IPS DF 4.7 (cell line): ENCODE data around the gene GRM7.

Experiments
- DNase-seq: peaks from one replicate; pipeline ENCODE4 v3.0.0-alpha.2; 2013; ENCODE audit warnings: low spot score; ENCODE audit errors: extremely low read depth

Gene GRM7

DNA sequence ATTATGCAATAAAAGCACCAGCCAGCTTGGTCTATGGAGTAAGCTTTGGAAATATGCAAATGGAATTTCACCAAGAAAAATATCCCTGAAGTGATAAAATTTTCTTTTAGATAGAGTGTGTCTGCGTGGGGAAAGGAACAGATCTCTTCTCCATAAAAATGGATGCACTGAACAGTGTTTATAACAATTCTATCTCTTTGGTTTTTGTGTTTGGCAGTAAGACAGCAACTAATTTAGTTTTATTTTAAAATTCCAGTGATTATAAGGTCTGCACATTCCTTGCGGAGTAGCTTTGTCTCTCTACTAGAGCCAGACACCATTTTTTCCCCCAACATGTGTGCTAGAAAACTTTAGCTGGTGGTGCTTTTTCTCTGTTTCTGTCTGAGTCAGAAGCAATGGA is 712.4 kb downstream of the GRM7 start:
- DNase-seq, result no peak

DNA sequence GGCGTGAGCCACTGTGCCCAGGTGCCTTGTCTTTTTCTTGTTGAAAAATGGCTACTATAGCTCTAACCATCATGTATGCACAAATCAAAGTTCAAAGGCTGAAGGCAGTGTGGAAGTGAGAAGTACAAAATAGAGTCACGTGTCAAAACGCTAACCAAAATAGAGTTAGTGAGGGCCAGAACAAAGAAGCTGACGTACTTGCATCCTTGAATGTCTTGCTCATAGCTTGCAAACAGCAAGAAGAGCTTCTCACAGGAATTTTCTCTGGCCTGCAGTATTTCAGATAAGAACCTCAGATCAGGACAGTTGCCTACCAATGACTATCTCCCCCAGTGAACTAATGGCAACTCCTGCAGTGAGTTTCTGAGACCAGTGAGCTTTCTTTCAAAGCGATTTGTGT is 713.5 kb downstream of the GRM7 start:
- DNase-seq, result no peak

- DNase-seq, result no peak
These were observed 715.2 kb downstream of the GRM7 start for GRCh38 chr3:7576071-7576470.

DNA sequence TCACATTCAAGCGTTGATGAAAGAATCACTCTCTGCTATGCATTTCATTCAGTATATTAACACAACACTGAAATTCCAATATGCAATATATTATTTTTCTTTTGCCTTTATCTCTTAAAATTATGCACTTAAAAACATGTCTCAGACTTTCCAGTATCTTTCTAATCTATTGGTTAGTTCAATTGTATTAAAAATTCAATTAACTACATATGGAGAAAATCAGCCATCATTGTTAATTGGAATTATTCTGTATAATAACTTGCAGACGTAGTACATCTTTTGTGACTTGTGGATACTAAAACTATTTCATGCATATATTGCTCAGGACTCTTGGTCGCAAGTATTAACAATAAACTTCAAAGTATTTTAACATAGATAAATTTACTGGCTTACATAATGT is 715.6 kb downstream of the GRM7 start:
- DNase-seq, result no peak

- no peak for DNase-seq
These were observed 716.6 kb downstream of the GRM7 start for GRCh38 chr3:7577513-7577912.

DNA sequence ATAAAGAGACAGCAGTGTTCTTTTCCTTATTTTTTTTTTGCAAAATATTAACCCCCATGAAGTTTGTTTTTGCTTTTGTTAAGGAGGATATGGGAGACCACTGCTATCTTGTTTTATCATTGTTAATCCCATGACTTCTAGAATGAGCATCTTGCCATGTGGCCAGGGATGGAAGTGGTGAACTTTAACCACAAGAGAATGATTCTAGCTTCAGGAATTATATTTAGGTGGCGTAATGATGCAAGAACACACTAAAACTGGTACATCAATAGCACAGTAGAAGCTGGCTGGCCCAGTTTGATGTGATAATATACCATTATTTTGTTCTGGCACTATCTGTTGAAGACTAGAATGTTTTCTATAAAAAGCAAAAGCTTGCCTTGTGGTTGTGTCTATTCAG is 720.9 kb downstream of the GRM7 start:
- no peak for DNase-seq

GRCh38 chr3:7585052-7585451 is 724.1 kb downstream of the GRM7 start:
- DNase-seq, result no peak

DNA sequence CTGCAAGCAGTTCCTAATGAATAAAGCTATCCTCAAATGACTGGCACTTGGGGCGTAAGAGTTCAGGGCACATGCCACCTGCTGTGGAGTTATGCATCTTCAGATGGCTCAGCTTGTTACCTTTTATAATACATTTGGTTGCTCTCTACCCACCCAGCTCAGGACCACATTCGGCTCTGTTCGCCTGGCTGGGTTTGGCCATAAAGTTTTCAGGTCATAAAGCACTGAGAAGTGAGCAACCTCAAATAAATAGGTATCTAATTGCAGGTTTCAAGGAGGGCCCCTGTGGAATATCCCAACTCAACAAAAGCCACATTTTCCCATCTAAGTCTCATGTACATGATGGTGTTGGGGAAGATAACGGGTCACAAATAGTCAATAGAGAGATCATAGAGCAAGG is 727.3 kb downstream of the GRM7 start:
- DNase-seq, result no peak

DNA sequence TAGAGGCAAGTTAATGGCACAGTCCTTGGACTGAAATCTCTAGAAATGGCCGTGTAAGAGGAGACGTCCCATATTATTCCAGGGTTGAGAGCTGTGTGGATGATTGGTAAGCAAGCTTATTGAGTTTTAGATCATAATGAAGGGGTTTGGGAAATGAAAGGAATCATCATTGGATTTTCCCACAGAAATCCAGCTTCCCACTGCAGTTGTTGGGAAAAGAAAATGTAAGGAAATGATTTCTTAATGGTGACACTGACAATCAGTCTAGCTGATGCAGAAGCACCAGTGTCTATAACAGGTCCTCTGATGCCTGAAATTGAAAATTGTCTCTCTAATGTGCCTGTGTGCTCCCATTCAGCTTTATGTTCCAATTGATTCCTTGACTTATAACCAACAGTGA is 728.6 kb downstream of the GRM7 start:
- DNase-seq, result no peak

DNA sequence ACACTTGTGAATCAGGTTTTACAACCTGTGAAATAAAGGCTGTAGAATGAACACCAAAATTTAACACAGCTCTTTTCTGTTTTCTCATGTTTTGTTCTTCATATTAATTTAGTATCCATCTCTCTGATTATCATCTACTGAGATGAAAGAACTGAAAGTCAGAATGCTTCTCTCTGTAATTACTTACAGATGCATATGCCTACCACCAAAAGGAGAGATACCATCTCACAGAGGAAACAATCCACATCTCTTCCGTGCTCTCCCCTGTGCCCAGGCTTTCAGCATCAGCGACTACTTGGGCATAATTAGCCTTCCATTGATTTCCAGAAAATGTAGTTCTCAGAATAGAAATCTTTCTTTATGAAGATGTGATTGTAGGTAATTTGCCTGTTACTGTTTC is 741.4 kb downstream of the GRM7 start:
- no peak for DNase-seq

GRCh38 chr3:7607083-7607482 is 746.2 kb downstream of the GRM7 start:
- DNase-seq, result no peak

- DNase-seq, result no peak
These were observed 746.8 kb downstream of the GRM7 start for GRCh38 chr3:7607676-7608075.

GRCh38 chr3:7610634-7611033 is 749.7 kb downstream of the GRM7 start:
- DNase-seq, result no peak

DNA sequence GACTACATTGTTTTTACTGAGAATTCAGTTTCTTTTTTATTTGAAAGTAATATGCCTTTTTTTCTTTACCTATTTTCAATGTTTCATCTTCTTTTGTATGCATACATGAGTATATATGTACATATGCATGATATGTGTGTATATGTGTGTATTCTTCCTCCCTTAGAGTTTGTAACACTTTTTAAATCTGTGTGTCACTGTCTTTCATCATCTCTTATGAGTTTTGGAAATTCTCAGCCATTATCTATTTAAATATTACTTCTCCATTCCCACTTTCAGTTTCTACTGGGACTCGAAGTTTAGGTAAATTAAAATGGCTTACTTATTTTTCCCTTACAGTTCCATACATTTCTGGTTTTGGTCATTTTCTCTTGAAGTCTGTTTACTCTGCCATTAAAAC is 754.1 kb downstream of the GRM7 start:
- DNase-seq, result no peak

GRCh38 chr3:7618606-7619005 is 757.7 kb downstream of the GRM7 start:
- no peak for DNase-seq

GRCh38 chr3:7620401-7620800 is 759.5 kb downstream of the GRM7 start:
- no peak for DNase-seq

- DNase-seq, result no peak
These were observed 760.2 kb downstream of the GRM7 start for GRCh38 chr3:7621046-7621630.

GRCh38 chr3:7621651-7622050 is 760.7 kb downstream of the GRM7 start:
- no peak for DNase-seq

DNA sequence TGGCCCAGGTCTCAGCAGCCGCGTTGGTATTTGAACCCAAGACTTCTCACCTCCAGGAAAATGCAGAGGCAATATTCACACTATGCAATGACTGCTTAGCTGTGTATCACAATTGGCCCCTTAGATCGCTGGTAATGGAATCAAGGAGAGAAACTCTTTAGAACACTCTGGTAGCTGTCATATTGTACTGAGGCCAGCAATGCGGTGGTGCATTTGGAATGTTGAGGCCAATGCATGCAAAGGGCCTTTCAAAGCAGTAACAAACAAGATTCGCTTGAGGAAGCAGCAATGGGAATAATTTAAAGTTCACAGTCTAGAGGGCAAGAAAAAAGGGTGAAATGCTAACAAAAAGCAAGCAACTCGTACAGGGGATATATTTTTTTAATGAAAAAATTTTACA is 764.1 kb downstream of the GRM7 start:
- DNase-seq, result no peak

- DNase-seq, result no peak
These were observed 769.5 kb downstream of the GRM7 start for GRCh38 chr3:7630351-7630911.

- DNase-seq, result no peak
These were observed 770.0 kb downstream of the GRM7 start for GRCh38 chr3:7630925-7631324.

DNA sequence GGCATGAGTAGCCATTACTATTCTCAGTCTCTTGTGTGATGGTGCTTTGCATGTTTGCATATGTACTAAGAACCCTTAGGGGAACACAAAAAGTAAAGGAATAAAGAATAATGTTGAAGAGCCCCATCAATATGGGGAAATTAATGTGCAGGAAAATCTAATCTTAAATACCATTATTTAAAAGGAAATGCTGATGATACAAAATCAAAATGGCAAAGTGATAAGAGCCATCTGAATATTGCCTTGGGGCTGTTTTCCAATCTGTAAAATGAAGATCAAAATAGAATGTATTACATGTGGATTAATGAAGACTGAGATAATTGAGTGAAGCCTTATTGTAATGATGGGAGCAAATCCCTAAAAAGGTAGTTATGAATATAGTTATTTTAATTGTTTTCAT is 771.4 kb downstream of the GRM7 start:
- no peak for DNase-seq

- DNase-seq, result no peak
These were observed 776.8 kb downstream of the GRM7 start for GRCh38 chr3:7637694-7638093.

DNA sequence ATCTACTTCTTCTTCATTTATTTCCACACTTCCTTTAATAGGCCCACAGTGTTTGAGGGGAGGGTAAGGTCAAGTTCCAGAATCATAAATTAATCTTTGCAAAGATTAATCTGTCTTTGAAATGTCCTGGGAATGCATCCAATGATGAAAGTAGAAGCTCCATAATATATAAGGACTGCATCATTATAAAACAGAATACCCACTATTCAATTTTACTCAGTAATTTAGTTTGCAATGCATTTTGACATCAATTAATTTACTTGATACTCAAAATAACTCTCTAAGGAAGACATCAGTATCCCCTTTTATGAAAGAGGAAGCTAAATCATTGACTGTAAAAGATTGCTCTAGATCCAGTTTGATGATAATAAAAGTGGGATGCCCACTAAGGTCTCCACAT is 777.2 kb downstream of the GRM7 start:
- no peak for DNase-seq
